OCI-LY3 (cell line): ENCODE data around the gene HIP1.

Experiments
- EZH2phosphoT487 ChIP-seq: fragments of 200-600 bp; shearing (Covaris generic); IDR thresholded peaks from 2 replicates; pipeline ENCODE4 v1.6.1; 2018; ENCODE audit warnings: antibody characterized with exemption, mixed run types, low read depth
- TF ChIP-seq, protein P1 (sequence below): fragments of 200-600, 300-600 bp; sonication (generic); IDR thresholded peaks from 2 replicates; pipeline ENCODE4 v1.5.1; 2014; ENCODE audit warnings: antibody characterized with exemption, low read length, low read depth

DNA sequence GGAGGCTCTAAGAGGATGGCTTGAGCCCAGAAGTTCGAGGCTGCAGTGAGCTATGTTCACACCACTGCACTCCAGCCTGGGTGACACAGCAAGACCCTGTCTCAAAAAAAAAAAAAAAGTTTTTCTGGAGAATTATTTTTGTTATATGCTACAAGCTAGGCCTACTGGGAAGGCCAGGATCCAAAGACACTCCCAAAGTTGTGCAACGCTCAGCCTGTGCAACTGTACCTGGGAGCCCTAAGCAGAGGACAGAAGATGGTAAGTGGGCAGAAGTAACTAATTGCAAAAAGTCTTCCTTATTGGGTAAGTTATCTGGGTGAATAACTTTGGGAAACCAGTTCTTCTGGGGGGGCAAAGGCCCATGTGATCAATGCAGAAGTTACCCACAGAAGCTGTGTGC, 17.3 kb downstream of the HIP1 start:
- TF ChIP-seq, protein P1, sequence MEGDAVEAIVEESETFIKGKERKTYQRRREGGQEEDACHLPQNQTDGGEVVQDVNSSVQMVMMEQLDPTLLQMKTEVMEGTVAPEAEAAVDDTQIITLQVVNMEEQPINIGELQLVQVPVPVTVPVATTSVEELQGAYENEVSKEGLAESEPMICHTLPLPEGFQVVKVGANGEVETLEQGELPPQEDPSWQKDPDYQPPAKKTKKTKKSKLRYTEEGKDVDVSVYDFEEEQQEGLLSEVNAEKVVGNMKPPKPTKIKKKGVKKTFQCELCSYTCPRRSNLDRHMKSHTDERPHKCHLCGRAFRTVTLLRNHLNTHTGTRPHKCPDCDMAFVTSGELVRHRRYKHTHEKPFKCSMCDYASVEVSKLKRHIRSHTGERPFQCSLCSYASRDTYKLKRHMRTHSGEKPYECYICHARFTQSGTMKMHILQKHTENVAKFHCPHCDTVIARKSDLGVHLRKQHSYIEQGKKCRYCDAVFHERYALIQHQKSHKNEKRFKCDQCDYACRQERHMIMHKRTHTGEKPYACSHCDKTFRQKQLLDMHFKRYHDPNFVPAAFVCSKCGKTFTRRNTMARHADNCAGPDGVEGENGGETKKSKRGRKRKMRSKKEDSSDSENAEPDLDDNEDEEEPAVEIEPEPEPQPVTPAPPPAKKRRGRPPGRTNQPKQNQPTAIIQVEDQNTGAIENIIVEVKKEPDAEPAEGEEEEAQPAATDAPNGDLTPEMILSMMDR: no peak
- TF ChIP-seq EZH2phosphoT487: no peak
